HFF-Myc (cell line): ENCODE results near the gene NR1H3.

Experiments
- DNase-seq: peaks from one replicate; pipeline ENCODE4 v3.0.0-alpha.2; 2011; ENCODE audit warnings: low read depth; ENCODE audit errors: extremely low read depth
- H3K4me3 ChIP-seq: replicated peaks from 2 replicates; pipeline ENCODE4 v1.5.1; 2011; ENCODE audit warnings: low read depth, mild to moderate bottlenecking, control low read depth, low read length
- CTCF ChIP-seq: IDR thresholded peaks from 2 replicates; pipeline ENCODE4 v1.5.1; 2012; ENCODE audit warnings: mild to moderate bottlenecking, low read depth, low read length, control low read depth; ENCODE audit errors: missing control alignments

NR1H3 gene

GRCh38 chr11:47280099-47280498 is 22.3 kb downstream of the NR1H3 start:
- H3K4me3 ChIP-seq, result no peak overlapping the region
- DNase-seq, result no peak
- no peak for TF ChIP-seq CTCF

- TF ChIP-seq CTCF, result no peak
- no peak overlapping the region for H3K4me3 ChIP-seq
- no peak for DNase-seq
Measured at GRCh38 chr11:47280860-47281259, 23.1 kb downstream of the NR1H3 start.

- no peak for TF ChIP-seq CTCF
- no peak overlapping the region for H3K4me3 ChIP-seq
- no peak for DNase-seq
Measured at GRCh38 chr11:47282462-47282861, 24.7 kb downstream of the NR1H3 start.

GRCh38 chr11:47284151-47284550 is 26.4 kb downstream of the NR1H3 start:
- no peak for DNase-seq
- no peak for TF ChIP-seq CTCF
- no peak overlapping the region for H3K4me3 ChIP-seq

- no peak overlapping the region for H3K4me3 ChIP-seq
- no peak for DNase-seq
- no peak for TF ChIP-seq CTCF
Measured at GRCh38 chr11:47285969-47286770, 28.4 kb downstream of the NR1H3 start.

- TF ChIP-seq CTCF, result no peak
- no peak for DNase-seq
Measured at GRCh38 chr11:47288066-47288465, 30.3 kb downstream of the NR1H3 start.

GRCh38 chr11:47289856-47290255 is 32.1 kb downstream of the NR1H3 start:
- no peak for TF ChIP-seq CTCF
- no peak for DNase-seq
- no peak overlapping the region for H3K4me3 ChIP-seq

More at GRCh38 chr11:47288066-47288465, 30.3 kb downstream of the NR1H3 start:
- H3K4me3 ChIP-seq, result no peak overlapping the region
